ENCODE results near the gene RASSF5.

- TF ChIP-seq CTCF (IDR thresholded peaks at IDR 0.05) (no peak), POLR2A (IDR thresholded peaks at IDR 0.05) (no peak)
Observed at GRCh38 chr1:206573319-206573718, 66.0 kb downstream of the RASSF5 start.
